H1 (cell line): ENCODE measurements around the gene GRIP2. TPM values are rescaled to one million over a fixed set of nuclear protein-coding genes. Genes with fewer than 3 reads are reported as not detected.

Experiments used
- CTCF ChIA-PET: fragments of 300-600 bp; sonication (Branson Sonifier 250); formaldehyde crosslinking; loops from one replicate; lab custom pipeline; 2021; ENCODE audit not compliant: partially characterized antibody; lab: Charles Lee
- POLR2A ChIA-PET: fragments of 300-600 bp; sonication (Branson Sonifier 250); formaldehyde crosslinking; loops from one replicate; lab custom pipeline; 2021; ENCODE audit warnings: inconsistent platforms; ENCODE audit not compliant: partially characterized antibody; lab: Charles Lee
- DNase-seq, 2 experiments: peaks; one replicate each; pipeline versions ENCODE4 v3.0.0 to v3.0.0-alpha.2; 2010 to 2022; ENCODE audit warnings: low spot score in 2 of 2, low read depth in 1 of 2, mixed read lengths in 1 of 2
- FAIRE-seq: peaks from 2 replicates; lab custom pipeline; 2011; peaks lifted over from hg19 to GRCh38; lab: Jason Lieb, UNC
- H2AFZ ChIP-seq: 2 replicates; pipeline ENCODE4 v1.8.1; 2012; ENCODE audit warnings: low read length, inconsistent platforms
- H2AK5ac ChIP-seq: 2 replicates; pipeline ENCODE4 v1.6.1; 2013; ENCODE audit warnings: low read depth, low read length
- H2BK120ac ChIP-seq: replicated peaks from 2 replicates; pipeline ENCODE3; 2013; ENCODE audit warnings: low read depth, low read length, inconsistent platforms
- H2BK12ac ChIP-seq: 2 replicates; pipeline ENCODE4 v1.6.1; 2013; ENCODE audit warnings: low read depth, low read length
- H2BK15ac ChIP-seq: 2 replicates; pipeline ENCODE4 v1.6.1; 2013; ENCODE audit warnings: low read length
- H2BK20ac ChIP-seq: 2 replicates; pipeline ENCODE4 v1.6.1; 2013; ENCODE audit warnings: low read length
- H2BK5ac ChIP-seq: 2 replicates; pipeline ENCODE4 v1.6.1; 2013; ENCODE audit warnings: low read depth, low read length
- H3K14ac ChIP-seq: 2 replicates; pipeline ENCODE4 v1.6.1; 2013; ENCODE audit warnings: inconsistent platforms; ENCODE audit not compliant: insufficient read length
- H3K18ac ChIP-seq: 2 replicates; pipeline ENCODE4 v1.6.1; 2013; ENCODE audit warnings: low read length; ENCODE audit errors: extremely low read depth
- H3K23ac ChIP-seq: 2 replicates; pipeline ENCODE4 v1.6.1; 2013; ENCODE audit warnings: inconsistent platforms; ENCODE audit not compliant: insufficient read length
- H3K23me2 ChIP-seq: 2 replicates; pipeline ENCODE4 v1.6.1; 2013; ENCODE audit warnings: low read depth, low read length
- H3K27ac ChIP-seq: 2 replicates; pipeline ENCODE4 v1.6.1; 2011; ENCODE audit warnings: low read depth, low read length, inconsistent platforms
- H3K27me3 ChIP-seq, 4 experiments: replicated peaks in 1 of 4; 1 replicate in 1 of 4; 2 replicates in 3 of 4; pipeline versions ENCODE4 v1.6.1 to v1.8.1; 2011 to 2013; ENCODE audit warnings: low read length in 3 of 4, mild to moderate bottlenecking in 3 of 4, inconsistent platforms in 2 of 4, mixed read lengths in 2 of 4, moderate library complexity in 1 of 4; ENCODE audit not compliant: control insufficient read depth in 3 of 4, insufficient read depth in 3 of 4; ENCODE audit errors: extremely low read depth in 1 of 4
- H3K36me3 ChIP-seq, 4 experiments: 2 replicates each; pipeline versions ENCODE4 v1.6.1 to v1.8.1; 2011 to 2013; ENCODE audit warnings: mild to moderate bottlenecking in 4 of 4, low read length in 3 of 4, moderate library complexity in 2 of 4, control low read depth in 1 of 4, inconsistent platforms in 1 of 4; ENCODE audit not compliant: insufficient read depth in 4 of 4, control insufficient read depth in 2 of 4
- H3K4ac ChIP-seq: replicated peaks from 2 replicates; pipeline ENCODE3; 2013; ENCODE audit warnings: low read length, low read depth, mixed read lengths, inconsistent platforms; ENCODE audit not compliant: insufficient read length
- H3K4me1 ChIP-seq, 4 experiments: replicated peaks in 1 of 4; 1 replicate in 1 of 4; 2 replicates in 3 of 4; pipeline versions ENCODE4 v1.6.1 to v1.8.1; 2011 to 2013; ENCODE audit warnings: low read length in 3 of 4, inconsistent platforms in 2 of 4, mixed read lengths in 1 of 4; ENCODE audit not compliant: insufficient read depth in 4 of 4, control insufficient read depth in 3 of 4
- H3K4me2 ChIP-seq, 2 experiments: 2 replicates each; pipeline versions ENCODE4 v1.6.1 to v1.8.1; 2011 to 2013; ENCODE audit warnings: low read depth in 2 of 2, low read length in 2 of 2, control low read depth in 1 of 2, inconsistent platforms in 1 of 2, mild to moderate bottlenecking in 1 of 2; ENCODE audit not compliant: insufficient read depth in 1 of 2
- H3K4me3 ChIP-seq, 4 experiments: fragments of 200-600, 300-600 bp in 1 of 4; sonication (generic), shearing (Covaris generic), sonication (Bioruptor Twin) in 1 of 4; 2 replicates each; pipeline versions ENCODE4 v1.5.1 to v1.8.1; 2011 to 2016; ENCODE audit warnings: low read length in 4 of 4, low read depth in 3 of 4, control low read depth in 2 of 4, inconsistent platforms in 2 of 4, mild to moderate bottlenecking in 2 of 4, mixed read lengths in 1 of 4, moderate library complexity in 1 of 4; ENCODE audit not compliant: insufficient read depth in 2 of 4; ENCODE audit errors: extremely low read depth in 1 of 4
- H3K56ac ChIP-seq: replicated peaks from 2 replicates; pipeline ENCODE3; 2013; ENCODE audit warnings: low read depth, mild to moderate bottlenecking, mixed read lengths, low read length, inconsistent platforms; ENCODE audit not compliant: insufficient read length
- H3K79me1 ChIP-seq: 2 replicates; pipeline ENCODE4 v1.6.1; 2013; ENCODE audit warnings: low read depth, low read length, control low read depth
- H3K79me2 ChIP-seq, 2 experiments: 2 replicates each; pipeline versions ENCODE4 v1.6.1 to v1.8.1; 2012 to 2013; ENCODE audit warnings: low read length in 2 of 2, mild to moderate bottlenecking in 2 of 2, inconsistent platforms in 1 of 2; ENCODE audit not compliant: insufficient read depth in 2 of 2, control insufficient read depth in 1 of 2
- H3K9ac ChIP-seq, 4 experiments: replicated peaks in 1 of 4; 1 replicate in 1 of 4; 2 replicates in 3 of 4; pipeline versions ENCODE4 v1.6.1 to v1.8.1; 2011 to 2013; ENCODE audit warnings: low read depth in 3 of 4, low read length in 3 of 4, control low read depth in 2 of 4, mild to moderate bottlenecking in 2 of 4, moderate library complexity in 2 of 4, inconsistent platforms in 1 of 4; ENCODE audit errors: extremely low read depth in 1 of 4
- H3K9me3 ChIP-seq, 2 experiments: 2 replicates each; pipeline versions ENCODE4 v1.6.1 to v1.8.1; 2012 to 2013; ENCODE audit warnings: mild to moderate bottlenecking in 2 of 2, moderate library complexity in 2 of 2, control low read depth in 1 of 2, inconsistent platforms in 1 of 2, low read depth in 1 of 2, low read length in 1 of 2, mixed read lengths in 1 of 2; ENCODE audit not compliant: insufficient read depth in 2 of 2
- H4K20me1 ChIP-seq, 2 experiments: replicated peaks in 1 of 2; 2 replicates each; pipeline versions ENCODE3 to v1.8.1; 2011 to 2013; ENCODE audit warnings: inconsistent platforms in 2 of 2, low read length in 2 of 2, mild to moderate bottlenecking in 1 of 2; ENCODE audit not compliant: insufficient read depth in 2 of 2, control insufficient read depth in 1 of 2
- H4K5ac ChIP-seq: 2 replicates; pipeline ENCODE4 v1.6.1; 2013; ENCODE audit warnings: low read length, low read depth, mixed read lengths, inconsistent platforms; ENCODE audit not compliant: insufficient read length
- H4K8ac ChIP-seq: 2 replicates; pipeline ENCODE4 v1.8.0; 2013; ENCODE audit warnings: mild to moderate bottlenecking, moderate library complexity, low read length, inconsistent platforms; ENCODE audit not compliant: insufficient read depth; ENCODE audit errors: extremely low read depth
- H4K91ac ChIP-seq: replicated peaks from 2 replicates; pipeline ENCODE3; 2013; ENCODE audit warnings: low read length, mixed read lengths, inconsistent platforms; ENCODE audit not compliant: insufficient read length
- BACH1 ChIP-seq: IDR thresholded peaks from 2 replicates; pipeline ENCODE4 v1.6.1; 2012; ENCODE audit warnings: low read length, improper control_type of control experiment
- EGR1 ChIP-seq: IDR thresholded peaks from 2 replicates; pipeline ENCODE4 v1.6.1; 2011; ENCODE audit warnings: low read depth, low read length, borderline replicate concordance
- FOSL1 ChIP-seq: IDR thresholded peaks from 2 replicates; pipeline ENCODE4 v1.6.1; 2011; ENCODE audit warnings: mild to moderate bottlenecking, low read depth, low read length, moderate library complexity; ENCODE audit not compliant: insufficient read depth
- JUND ChIP-seq: IDR thresholded peaks from 2 replicates; pipeline ENCODE4 v1.6.1; 2011; ENCODE audit warnings: mild to moderate bottlenecking, improper control_type of control experiment, low read length
- KDM5A ChIP-seq: fragments of 200-600 bp; IDR thresholded peaks from 2 replicates; pipeline ENCODE4 v1.7.1; 2012; ENCODE audit warnings: mild to moderate bottlenecking, low read length, inconsistent platforms, mixed read lengths
- MAX ChIP-seq: IDR thresholded peaks from 2 replicates; pipeline ENCODE4 v1.6.1; 2012; ENCODE audit warnings: inconsistent platforms
- TAF1 ChIP-seq: IDR thresholded peaks from 2 replicates; pipeline ENCODE4 v1.6.1; 2011; ENCODE audit warnings: mild to moderate bottlenecking, low read depth, low read length
- WGBS, 2 experiments: shearing (Covaris generic) in 1 of 2; methylation state at CpG; one replicate each; pipeline versions ENCODE4 v1.1.6 to v1.1.7; 2013 to 2015; ENCODE audit warnings: low lambda C conversion rate in 2 of 2, mixed read lengths in 2 of 2, inconsistent platforms in 1 of 2, low coverage in 1 of 2, missing lambda C conversion rate in 1 of 2; ENCODE audit not compliant: insufficient replicate concordance in 2 of 2, insufficient coverage in 1 of 2, insufficient read length in 1 of 2; ENCODE audit errors: extremely low coverage in 1 of 2, missing lambda C conversion rate in 1 of 2; 5-methylcytosine and 5-hydroxymethylcytosine counted together
- polyA plus RNA-seq, 7 experiments: library from polyadenylated mRNA; depleted of rRNA in 3 of 7; stranded (reverse) in 5 of 7; unstranded in 2 of 7; fragments of >200 nt in 5 of 7; fragments of 200-250 nt in 2 of 7; gene quantifications; 1 replicate in 5 of 7; 2 replicates in 1 of 7; 4 replicates in 1 of 7; pipeline versions ENCODE4 v1.2.1 to v1.2.3, GENCODE V29; 2011 to 2013; ENCODE audit warnings: missing spikeins in 2 of 7, mixed read lengths in 2 of 7
- total RNA-seq: library from RNA; stranded (reverse); fragmentation: NEBNext Ultra II Directional; extraction: Animal tissue kit (Norgen Biotek cat#: 25700); gene quantifications from 2 replicates; pipeline ENCODE4 v1.2.1, GENCODE V29; 2021
- TF ChIP-seq, protein P1 (sequence below): IDR thresholded peaks from 2 replicates; pipeline ENCODE4 v1.6.1; 2012; ENCODE audit warnings: inconsistent platforms

Gene GRIP2
- total and polyA plus RNA-seq, 2 of the 8 experiments (the other 6 are each of a cell fraction or from before 2014, with no cell fraction given), result 2.5 to 6.4 TPM

GRCh38 chr3:14587740-14588360 is 47.7 kb upstream of the GRIP2 start:
- H3K4me2 ChIP-seq, result no peak overlapping the region
- no peak overlapping the region for H2BK15ac ChIP-seq
- no peak overlapping the region for H4K91ac ChIP-seq
- H3K18ac ChIP-seq, result no peak overlapping the region
- H2BK20ac ChIP-seq, result no peak overlapping the region
- H3K56ac ChIP-seq, result no peak overlapping the region
- H3K23me2 ChIP-seq, result no peaks in the 10 kb centered on the region
- H2AFZ ChIP-seq, result no peak overlapping the region
- H3K79me2 ChIP-seq, result no peaks in the 10 kb centered on the region
- no peaks in the 10 kb centered on the region for H3K27me3 ChIP-seq
- H3K9me3 ChIP-seq, result no peaks in the 10 kb centered on the region
- H3K36me3 ChIP-seq, result no peaks in the 10 kb centered on the region
- FAIRE-seq (no peak), DNase-seq (no peak)
- H2AK5ac ChIP-seq, result no peak overlapping the region
- 90% methylated on average over 4 of the region's 4 CpGs; no CpG with 5 or more reads in 1 of the 2 experiments for WGBS, 2 experiments
- ChIA-PET POLR2A (no interaction called here), CTCF (interaction anchor here (1.2 to 1.3 kb wide), 2 partner anchors 10 to 40 kb away, joined by 3 to 4 read pairs; no protein-coding TSS in a partner anchor)
- no peak overlapping the region for H3K27ac ChIP-seq
- peaks cover 0 to 2% of the 10 kb centered on the region in 2 experiments for H4K20me1 ChIP-seq
- no peak overlapping the region for H3K14ac ChIP-seq
- no peak overlapping the region; the same call in 1 of the 2 replicates for H4K8ac ChIP-seq
- H3K4me3 ChIP-seq, result no peak overlapping the region
- H3K4me1 ChIP-seq, result peaks cover 0 to 2% (median 0%) of the 10 kb centered on the region in 4 experiments; a peak in 2 of 7 replicates
- H3K79me1 ChIP-seq, result no peaks in the 10 kb centered on the region
- no peak overlapping the region for H4K5ac ChIP-seq
- no peak overlapping the region for H3K4ac ChIP-seq
- H3K9ac ChIP-seq, result no peak overlapping the region
- H2BK12ac ChIP-seq, result no peak overlapping the region
- H2BK120ac ChIP-seq, result no peak overlapping the region
- H3K23ac ChIP-seq, result no peak overlapping the region
- H2BK5ac ChIP-seq, result no peak overlapping the region
- TF ChIP-seq MAX (no peak), TAF1 (no peak), EGR1 (no peak), BACH1 (no peak), JUND (no peak), FOSL1 (no peak), KDM5A (no peak)
- TF ChIP-seq, protein P1, sequence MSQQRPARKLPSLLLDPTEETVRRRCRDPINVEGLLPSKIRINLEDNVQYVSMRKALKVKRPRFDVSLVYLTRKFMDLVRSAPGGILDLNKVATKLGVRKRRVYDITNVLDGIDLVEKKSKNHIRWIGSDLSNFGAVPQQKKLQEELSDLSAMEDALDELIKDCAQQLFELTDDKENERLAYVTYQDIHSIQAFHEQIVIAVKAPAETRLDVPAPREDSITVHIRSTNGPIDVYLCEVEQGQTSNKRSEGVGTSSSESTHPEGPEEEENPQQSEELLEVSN, result no peak
